Neural cell (in vitro differentiated cells): ENCODE measurements around the gene ALOX12B. TPM values are rescaled to one million over a fixed set of nuclear protein-coding genes. Genes with fewer than 3 reads are reported as not detected.

Source experiments
- H2AFZ ChIP-seq: fragments of 200-600, 300-800 bp; sonication (generic), shearing (Covaris generic); 2 replicates; pipeline ENCODE4 v1.6.0; 2014; ENCODE audit warnings: low read depth, mild to moderate bottlenecking, antibody characterized with exemption, low read length, moderate library complexity
- H3F3A ChIP-seq: fragments of 200-600 bp; shearing (Covaris generic); 2 replicates; pipeline ENCODE4 v1.6.1; 2016; ENCODE audit warnings: mild to moderate bottlenecking, moderate library complexity, mixed read lengths, antibody characterized with exemption, low read length; ENCODE audit not compliant: insufficient read depth, poor library complexity, severe bottlenecking
- H3K27ac ChIP-seq: fragments of 200-600, 300-800 bp; sonication (generic), shearing (Covaris generic); 2 replicates; pipeline ENCODE4 v1.5.1; 2014; ENCODE audit warnings: mild to moderate bottlenecking, low read length, moderate library complexity
- H3K27me3 ChIP-seq: fragments of 300-800, 200-600 bp; sonication (generic), shearing (Covaris generic); 2 replicates; pipeline ENCODE4 v1.6.0; 2014; ENCODE audit warnings: mild to moderate bottlenecking, low read depth, low read length, moderate library complexity; ENCODE audit not compliant: insufficient read depth
- H3K36me3 ChIP-seq: fragments of 300-800, 200-600 bp; sonication (generic), shearing (Covaris generic); 2 replicates; pipeline ENCODE4 v1.5.1; 2014; ENCODE audit warnings: mild to moderate bottlenecking, antibody characterized with exemption, low read length, moderate library complexity; ENCODE audit not compliant: insufficient read depth
- H3K4me2 ChIP-seq: fragments of 300-800, 200-600 bp; sonication (generic), shearing (Covaris generic); 2 replicates; pipeline ENCODE4 v1.6.0; 2014; ENCODE audit warnings: mild to moderate bottlenecking, low read length
- H3K4me3 ChIP-seq: fragments of 300-800, 200-600 bp; sonication (generic), shearing (Covaris generic); 2 replicates; pipeline ENCODE4 v1.5.1; 2014; ENCODE audit warnings: mild to moderate bottlenecking, low read length, moderate library complexity
- H3K79me2 ChIP-seq: fragments of 200-600 bp; shearing (Covaris generic); replicated peaks from 2 replicates; pipeline ENCODE4 v1.6.0; 2014; ENCODE audit warnings: mild to moderate bottlenecking, low read length, moderate library complexity; ENCODE audit not compliant: insufficient read depth
- H3K9ac ChIP-seq: fragments of 300-800, 200-600 bp; sonication (generic), shearing (Covaris generic); 2 replicates; pipeline ENCODE4 v1.6.1; 2016; ENCODE audit warnings: mild to moderate bottlenecking, low read length, mixed read lengths
- H3K9me2 ChIP-seq: fragments of 200-600 bp; shearing (Covaris generic); 2 replicates; pipeline ENCODE4 v1.6.1; 2016; ENCODE audit warnings: mild to moderate bottlenecking, low read length, mixed read lengths; ENCODE audit not compliant: insufficient read depth
- H3K9me3 ChIP-seq: fragments of 200-600, 300-800 bp; sonication (generic), shearing (Covaris generic); 2 replicates; pipeline ENCODE4 v1.6.1; 2016; ENCODE audit warnings: mild to moderate bottlenecking, mixed run types, low read length, moderate library complexity, mixed read lengths
- H4K20me1 ChIP-seq: fragments of 200-600 bp; shearing (Covaris generic); 2 replicates; pipeline ENCODE4 v1.6.1; 2016; ENCODE audit warnings: mild to moderate bottlenecking, mixed run types; ENCODE audit not compliant: insufficient read depth
- EP300 ChIP-seq: fragments of 450-650 bp; conservative IDR thresholded peaks from 2 replicates; pipeline ENCODE4 v1.6.1; 2014; ENCODE audit warnings: antibody characterized with exemption, mild to moderate bottlenecking, moderate library complexity; ENCODE audit not compliant: poor library complexity, severe bottlenecking
- EZH2 ChIP-seq: fragments of 200-600, 300-800 bp; shearing (Covaris generic), sonication (generic); IDR thresholded peaks from 2 replicates; pipeline ENCODE4 v1.6.1; 2014; ENCODE audit warnings: antibody characterized with exemption, low read length, borderline replicate concordance, mild to moderate bottlenecking; ENCODE audit not compliant: insufficient read depth, poor library complexity, severe bottlenecking
- MXI1 ChIP-seq: fragments of 450-650 bp; conservative IDR thresholded peaks from 2 replicates; pipeline ENCODE4 v1.6.1; 2014; ENCODE audit warnings: antibody characterized with exemption, mild to moderate bottlenecking; ENCODE audit not compliant: poor library complexity, severe bottlenecking
- POLR2AphosphoS5 ChIP-seq: IDR thresholded peaks from 2 replicates; pipeline ENCODE4 v1.6.1; 2012
- RAD21 ChIP-seq: fragments of 450-650 bp; conservative IDR thresholded peaks from 2 replicates; pipeline ENCODE4 v1.6.1; 2014; ENCODE audit warnings: antibody characterized with exemption, mild to moderate bottlenecking, moderate library complexity
- SMC3 ChIP-seq: fragments of 450-650 bp; conservative IDR thresholded peaks from 2 replicates; pipeline ENCODE4 v1.6.1; 2014; ENCODE audit warnings: antibody characterized with exemption, mild to moderate bottlenecking, moderate library complexity; ENCODE audit not compliant: poor library complexity
- TAF1 ChIP-seq: IDR thresholded peaks from 2 replicates; pipeline ENCODE4 v1.6.1; 2012; ENCODE audit warnings: low read depth
- polyA plus RNA-seq: library from polyadenylated mRNA; depleted of rRNA; stranded (reverse); fragments of >200 nt; gene quantifications from 2 replicates; pipeline ENCODE4 v1.2.3, GENCODE V29; 2014
- TF ChIP-seq, protein P1 (sequence below): fragments of 450-650 bp; IDR thresholded peaks from 2 replicates; pipeline ENCODE4 v1.5.1; 2014; ENCODE audit warnings: antibody characterized with exemption, mild to moderate bottlenecking, moderate library complexity; ENCODE audit not compliant: poor library complexity, severe bottlenecking
- TF ChIP-seq, protein P2 (sequence below): IDR thresholded peaks from 2 replicates; pipeline ENCODE4 v1.6.1; 2012; ENCODE audit warnings: borderline replicate concordance

The ALOX12B gene
- polyA plus RNA-seq, 1 donor from 2014 or later, result 0.31 TPM

DNA sequence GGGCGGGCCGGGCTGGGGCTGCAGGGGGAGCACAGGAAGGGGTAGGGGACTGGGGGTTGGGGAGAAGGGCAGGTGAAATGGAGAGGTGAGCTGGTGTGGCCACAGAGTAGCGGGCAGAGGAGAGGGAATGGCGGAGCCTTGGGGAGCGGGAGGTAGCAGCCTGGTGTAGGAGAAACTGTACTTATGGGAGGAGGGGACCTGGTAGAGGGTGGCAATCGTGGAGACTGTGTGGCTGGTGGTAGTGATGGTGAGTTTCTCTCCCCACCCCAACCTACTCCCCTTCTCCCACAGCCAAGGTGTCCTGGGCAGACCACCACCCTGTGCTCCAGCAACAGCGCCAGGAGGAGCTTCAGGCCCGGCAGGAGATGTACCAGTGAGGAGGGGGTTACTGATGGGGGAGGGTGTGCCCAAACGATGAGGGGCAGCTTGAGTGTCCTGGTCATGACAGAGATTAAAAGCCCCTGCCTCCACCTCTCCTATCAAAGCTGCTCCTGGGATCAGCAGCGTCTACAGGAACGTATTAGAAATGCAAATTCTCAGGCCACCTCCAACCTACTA is 47.8 kb downstream of the ALOX12B start:
- no peaks in the 10 kb centered on the region for H3K36me3 ChIP-seq
- H3K9me2 ChIP-seq, result no peaks in the 10 kb centered on the region
- H2AFZ ChIP-seq, result no peak overlapping the region
- no peaks in the 10 kb centered on the region for H4K20me1 ChIP-seq
- no peaks in the 10 kb centered on the region for H3F3A ChIP-seq
- H3K4me2 ChIP-seq, result no peak overlapping the region
- no peak overlapping the region for H3K4me3 ChIP-seq
- H3K27ac ChIP-seq, result no peak overlapping the region
- H3K9me3 ChIP-seq, result no peaks in the 10 kb centered on the region
- TF ChIP-seq SMC3 (no peak), TAF1 (no peak), POLR2AphosphoS5 (no peak), RAD21 (no peak), MXI1 (no peak), EP300 (no peak), EZH2 (no peak)
- TF ChIP-seq, protein P1, sequence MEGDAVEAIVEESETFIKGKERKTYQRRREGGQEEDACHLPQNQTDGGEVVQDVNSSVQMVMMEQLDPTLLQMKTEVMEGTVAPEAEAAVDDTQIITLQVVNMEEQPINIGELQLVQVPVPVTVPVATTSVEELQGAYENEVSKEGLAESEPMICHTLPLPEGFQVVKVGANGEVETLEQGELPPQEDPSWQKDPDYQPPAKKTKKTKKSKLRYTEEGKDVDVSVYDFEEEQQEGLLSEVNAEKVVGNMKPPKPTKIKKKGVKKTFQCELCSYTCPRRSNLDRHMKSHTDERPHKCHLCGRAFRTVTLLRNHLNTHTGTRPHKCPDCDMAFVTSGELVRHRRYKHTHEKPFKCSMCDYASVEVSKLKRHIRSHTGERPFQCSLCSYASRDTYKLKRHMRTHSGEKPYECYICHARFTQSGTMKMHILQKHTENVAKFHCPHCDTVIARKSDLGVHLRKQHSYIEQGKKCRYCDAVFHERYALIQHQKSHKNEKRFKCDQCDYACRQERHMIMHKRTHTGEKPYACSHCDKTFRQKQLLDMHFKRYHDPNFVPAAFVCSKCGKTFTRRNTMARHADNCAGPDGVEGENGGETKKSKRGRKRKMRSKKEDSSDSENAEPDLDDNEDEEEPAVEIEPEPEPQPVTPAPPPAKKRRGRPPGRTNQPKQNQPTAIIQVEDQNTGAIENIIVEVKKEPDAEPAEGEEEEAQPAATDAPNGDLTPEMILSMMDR, result no peak
- TF ChIP-seq, protein P2, sequence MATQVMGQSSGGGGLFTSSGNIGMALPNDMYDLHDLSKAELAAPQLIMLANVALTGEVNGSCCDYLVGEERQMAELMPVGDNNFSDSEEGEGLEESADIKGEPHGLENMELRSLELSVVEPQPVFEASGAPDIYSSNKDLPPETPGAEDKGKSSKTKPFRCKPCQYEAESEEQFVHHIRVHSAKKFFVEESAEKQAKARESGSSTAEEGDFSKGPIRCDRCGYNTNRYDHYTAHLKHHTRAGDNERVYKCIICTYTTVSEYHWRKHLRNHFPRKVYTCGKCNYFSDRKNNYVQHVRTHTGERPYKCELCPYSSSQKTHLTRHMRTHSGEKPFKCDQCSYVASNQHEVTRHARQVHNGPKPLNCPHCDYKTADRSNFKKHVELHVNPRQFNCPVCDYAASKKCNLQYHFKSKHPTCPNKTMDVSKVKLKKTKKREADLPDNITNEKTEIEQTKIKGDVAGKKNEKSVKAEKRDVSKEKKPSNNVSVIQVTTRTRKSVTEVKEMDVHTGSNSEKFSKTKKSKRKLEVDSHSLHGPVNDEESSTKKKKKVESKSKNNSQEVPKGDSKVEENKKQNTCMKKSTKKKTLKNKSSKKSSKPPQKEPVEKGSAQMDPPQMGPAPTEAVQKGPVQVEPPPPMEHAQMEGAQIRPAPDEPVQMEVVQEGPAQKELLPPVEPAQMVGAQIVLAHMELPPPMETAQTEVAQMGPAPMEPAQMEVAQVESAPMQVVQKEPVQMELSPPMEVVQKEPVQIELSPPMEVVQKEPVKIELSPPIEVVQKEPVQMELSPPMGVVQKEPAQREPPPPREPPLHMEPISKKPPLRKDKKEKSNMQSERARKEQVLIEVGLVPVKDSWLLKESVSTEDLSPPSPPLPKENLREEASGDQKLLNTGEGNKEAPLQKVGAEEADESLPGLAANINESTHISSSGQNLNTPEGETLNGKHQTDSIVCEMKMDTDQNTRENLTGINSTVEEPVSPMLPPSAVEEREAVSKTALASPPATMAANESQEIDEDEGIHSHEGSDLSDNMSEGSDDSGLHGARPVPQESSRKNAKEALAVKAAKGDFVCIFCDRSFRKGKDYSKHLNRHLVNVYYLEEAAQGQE, result no peak
- H3K9ac ChIP-seq, result no peak overlapping the region
- peaks cover 7% of the 10 kb centered on the region for H3K27me3 ChIP-seq
- H3K79me2 ChIP-seq, result no peaks in the 10 kb centered on the region

DNA sequence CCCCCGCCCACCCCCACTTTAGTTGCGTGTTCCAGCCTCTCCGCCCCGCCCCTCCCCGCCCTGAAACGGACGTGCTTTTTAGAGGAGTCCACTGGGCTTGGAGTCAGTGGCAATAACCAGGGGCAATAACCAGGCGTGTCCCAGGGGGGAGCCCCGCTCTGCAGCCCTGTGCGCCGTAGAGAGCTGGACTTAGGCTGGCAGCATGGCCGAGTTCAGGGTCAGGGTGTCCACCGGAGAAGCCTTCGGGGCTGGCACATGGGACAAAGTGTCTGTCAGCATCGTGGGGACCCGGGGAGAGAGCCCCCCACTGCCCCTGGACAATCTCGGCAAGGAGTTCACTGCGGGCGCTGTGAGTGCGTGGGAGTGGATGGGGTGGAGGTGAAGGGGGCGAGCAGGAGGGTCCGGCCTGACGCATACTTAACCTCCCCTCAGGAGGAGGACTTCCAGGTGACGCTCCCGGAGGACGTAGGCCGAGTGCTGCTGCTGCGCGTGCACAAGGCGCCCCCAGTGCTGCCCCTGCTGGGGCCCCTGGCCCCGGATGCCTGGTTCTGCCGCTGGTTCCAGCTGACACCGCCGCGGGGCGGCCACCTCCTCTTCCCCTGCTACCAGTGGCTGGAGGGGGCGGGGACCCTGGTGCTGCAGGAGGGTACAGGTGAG is 48.4 kb downstream of the ALOX12B start, which contains the start of gene ALOX15B:
TSS of gene ALOX15B (plus strand) at position 106 of the 657 bp plus-strand sequence. CDS start at position 203, 97 bp downstream.
- TF ChIP-seq RAD21 (no peak), TAF1 (no peak), SMC3 (no peak), MXI1 (no peak), EP300 (no peak), EZH2 (no peak), POLR2AphosphoS5 (no peak)
- TF ChIP-seq, protein P1, result no peak
- Histone ChIP-seq H3K4me3 (no peak within 1 kb of the TSS), H3K4me2 (no peak within 1 kb of the TSS), H3K9me2 (no peaks in the 10 kb centered on the region), H3K27me3 (peaks cover 7% of the 10 kb centered on the region), H3K27ac (no peak within 1 kb of the TSS), H3K79me2 (no peaks in the 10 kb centered on the region), H3K9ac (no peak within 1 kb of the TSS), H4K20me1 (no peaks in the 10 kb centered on the region), H3K9me3 (no peaks in the 10 kb centered on the region), H3F3A (no peaks in the 10 kb centered on the region), H2AFZ (no peak within 1 kb of the TSS), H3K36me3 (no peaks in the 10 kb centered on the region)
